Posterior cingulate gyrus (tissue), 11 donors: Measurements from ENCODE around the gene ZNF432.
"Not testable (repeated sequence)": the region's sequence is repeated elsewhere in the genome, so short reads cannot be mapped to it uniquely, and the experiment has no call there.

Experiments
- DNase-seq, 10 donors: peaks; one replicate each; pipeline versions ENCODE4 v3.0.0 to v3.0.0-alpha.2; 2020 to 2021; ENCODE audit warnings: mixed read lengths in 3 of 10
- intact Hi-C: fragments of 100-400 bp; cut with DNase I; formaldehyde crosslinking; loops from one replicate; pipeline ENCODE4 v1.15.1; 2023

ZNF432 gene

GRCh38 chr19:52048555-52049501 is at the start of gene ZNF432:
ZNF432 (minus strand) TSS chr19:52048838; CDS start chr19:52046868, 1,970 bp downstream.
- intact Hi-C loops = loop anchor here (1.0 to 5.0 kb wide), 4 partner anchors 21 to 122 kb away; partner anchors contain the start of genes ZNF350, ZNF613, ZNF614 and ZNF615

GRCh38 chr19:52096416-52096815 is 47.8 kb upstream of the ZNF432 start:
- intact Hi-C loops = loop anchor here (5.0 kb wide), 1 partner anchor 46 kb away; no protein-coding TSS in a partner anchor
- not testable (repeated sequence) for DNase-seq

More at GRCh38 chr19:52048555-52049501, at the start of gene ZNF432:
- peak; percentile 88 to 99 (median 90) for DNase-seq

GRCh38 chr19:52095172-52096014 is 46.8 kb upstream of the ZNF432 start, which contains the start of gene ZNF841:
ZNF841 (minus strand) TSS chr19:52095765; CDS start chr19:52084801, 10,964 bp downstream.
- peak; percentile 86 to 99 (median 93) for DNase-seq
- intact Hi-C loops = loop anchor here (5.0 kb wide), 1 partner anchor 47 kb away; no protein-coding TSS in a partner anchor

- intact Hi-C loops = loop anchor here (5.0 kb wide), 1 partner anchor 48 kb away; no protein-coding TSS in a partner anchor
- DNase-seq = no peak
These were observed 46.0 kb upstream of the ZNF432 start for GRCh38 chr19:52094526-52095130.

- DNase-seq = no peak
- intact Hi-C loops = no loop called here
These were observed 37.8 kb upstream of the ZNF432 start for GRCh38 chr19:52086481-52086880.

- no peak for DNase-seq
These were observed 21.9 kb upstream of the ZNF432 start for GRCh38 chr19:52070496-52070895.

GRCh38 chr19:52069653-52070052 is 21.0 kb upstream of the ZNF432 start:
- DNase-seq = no peak
- intact Hi-C loops = no loop called here

More at GRCh38 chr19:52070496-52070895, 21.9 kb upstream of the ZNF432 start:
- intact Hi-C loops = no loop called here

- DNase-seq = no peak
- intact Hi-C loops = no loop called here
These were observed 17.7 kb upstream of the ZNF432 start for GRCh38 chr19:52066258-52066863.

GRCh38 chr19:52065399-52065798 is 16.8 kb upstream of the ZNF432 start:
- intact Hi-C loops = no loop called here
- no peak for DNase-seq

- intact Hi-C loops, DNase-seq: not testable (repeated sequence)
These were observed 7.8 kb upstream of the ZNF432 start for GRCh38 chr19:52056480-52056879.

GRCh38 chr19:52051736-52052135 is 3.1 kb upstream of the ZNF432 start:
- intact Hi-C loops, DNase-seq: not testable (repeated sequence)

GRCh38 chr19:52039169-52039568 is 9.5 kb downstream of the ZNF432 start:
- no peak for DNase-seq
- intact Hi-C loops = no loop called here

GRCh38 chr19:52034051-52034728 is 14.4 kb downstream of the ZNF432 start:
- no peak for DNase-seq
- intact Hi-C loops = no loop called here

GRCh38 chr19:52028780-52029123 is 19.9 kb downstream of the ZNF432 start:
- intact Hi-C loops = loop anchor here (1.0 kb wide), 1 partner anchor 20 kb away; the partner anchor contains the start of gene ZNF432
- DNase-seq = no peak

- peak; percentile 82 to 98 (median 88) for DNase-seq
- intact Hi-C loops = loop anchor here (1.0 kb wide), 1 partner anchor 20 kb away; the partner anchor contains the start of gene ZNF432
These were observed 20.4 kb downstream of the ZNF432 start, which contains the start of gene ZNF614 for GRCh38 chr19:52028027-52028779. ZNF614 (minus strand) TSS chr19:52028379; CDS start chr19:52025745, 2,634 bp downstream.

GRCh38 chr19:52026255-52026990 is 22.2 kb downstream of the ZNF432 start:
- intact Hi-C loops, DNase-seq: not testable (repeated sequence)

GRCh38 chr19:52024478-52024877 is 24.2 kb downstream of the ZNF432 start:
- intact Hi-C loops, DNase-seq: not testable (repeated sequence)
